GM18517 (cell line): ENCODE measurements around the gene TAF6.
A peak's percentile ranks its signal among the peaks of the same experiment; 100 is the strongest.

Source experiments
- ATAC-seq: cut with Tn5 transposase; IDR thresholded peaks from one replicate; pipeline ENCODE4 v1.9.1; 2021; ENCODE audit warnings: mild to moderate bottlenecking, moderate library complexity; ENCODE audit not compliant: unreplicated experiment

The TAF6 gene

DNA sequence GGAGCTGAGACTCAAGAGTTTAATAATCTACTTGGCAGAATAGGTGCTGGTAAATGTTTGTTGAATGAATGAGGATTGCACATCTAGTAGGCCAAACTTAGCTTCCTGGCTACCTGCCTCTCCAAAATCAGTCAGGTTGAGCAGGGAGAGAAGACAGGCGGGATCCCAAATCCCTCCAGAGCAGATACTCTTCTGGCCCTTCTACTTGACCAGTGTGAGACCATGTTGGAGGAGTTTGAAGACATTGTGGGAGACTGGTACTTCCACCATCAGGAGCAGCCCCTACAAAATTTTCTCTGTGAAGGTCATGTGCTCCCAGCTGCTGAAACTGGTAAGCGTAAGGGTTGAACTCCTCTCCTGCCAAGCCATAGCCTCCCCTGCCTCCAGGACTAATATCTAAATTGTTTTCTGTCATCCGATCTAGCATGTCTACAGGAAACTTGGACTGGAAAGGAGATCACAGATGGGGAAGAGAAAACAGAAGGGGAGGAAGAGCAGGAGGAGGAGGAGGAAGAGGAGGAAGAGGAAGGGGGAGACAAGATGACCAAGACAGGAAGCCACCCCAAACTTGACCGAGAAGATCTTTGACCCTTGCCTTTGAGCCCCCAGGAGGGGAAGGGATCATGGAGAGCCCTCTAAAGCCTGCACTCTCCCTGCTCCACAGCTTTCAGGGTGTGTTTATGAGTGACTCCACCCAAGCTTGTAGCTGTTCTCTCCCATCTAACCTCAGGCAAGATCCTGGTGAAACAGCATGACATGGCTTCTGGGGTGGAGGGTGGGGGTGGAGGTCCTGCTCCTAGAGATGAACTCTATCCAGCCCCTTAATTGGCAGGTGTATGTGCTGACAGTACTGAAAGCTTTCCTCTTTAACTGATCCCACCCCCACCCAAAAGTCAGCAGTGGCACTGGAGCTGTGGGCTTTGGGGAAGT, 5.4 kb upstream of the TAF6 start:
- ATAC-seq = no peak

DNA sequence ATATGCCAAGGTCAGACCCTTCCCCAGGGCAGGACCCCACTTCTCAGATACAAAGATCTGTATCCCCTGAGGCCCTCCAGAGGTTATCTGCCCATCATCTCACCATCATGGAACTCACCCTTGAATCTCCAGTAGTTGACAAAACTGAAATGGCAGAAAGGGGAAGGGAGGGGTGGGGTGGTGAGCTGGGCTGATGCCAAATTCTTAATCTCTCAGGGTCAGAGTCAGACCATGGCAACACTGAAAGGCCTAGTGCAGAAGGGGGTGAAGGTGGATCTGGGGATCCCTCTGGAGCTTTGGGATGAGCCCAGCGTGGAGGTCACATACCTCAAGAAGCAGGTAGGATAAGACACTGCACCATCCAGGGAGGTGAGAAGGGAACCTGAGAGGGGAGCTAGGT, 3.4 kb upstream of the TAF6 start:
- ATAC-seq = no peak

DNA sequence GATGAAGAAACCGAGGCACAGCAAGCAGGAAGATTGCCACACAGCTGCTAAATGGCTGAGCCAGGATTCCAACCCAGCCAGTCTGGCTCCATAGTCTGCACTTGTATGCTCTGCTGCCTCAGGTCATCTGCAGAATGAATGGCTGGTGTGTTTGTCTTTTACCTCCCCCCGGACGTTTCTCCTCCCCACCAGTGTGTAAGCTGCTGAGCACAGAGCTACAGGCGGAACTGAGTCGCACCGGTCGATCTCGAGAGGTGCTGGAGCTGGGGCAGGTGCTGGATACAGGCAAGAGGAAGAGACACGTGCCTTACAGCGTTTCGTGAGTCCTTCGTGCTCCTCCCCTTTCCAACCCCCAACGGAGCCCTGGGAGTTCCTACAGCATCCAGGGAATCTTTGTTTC, 2.9 kb upstream of the TAF6 start:
- ATAC-seq = no peak

DNA sequence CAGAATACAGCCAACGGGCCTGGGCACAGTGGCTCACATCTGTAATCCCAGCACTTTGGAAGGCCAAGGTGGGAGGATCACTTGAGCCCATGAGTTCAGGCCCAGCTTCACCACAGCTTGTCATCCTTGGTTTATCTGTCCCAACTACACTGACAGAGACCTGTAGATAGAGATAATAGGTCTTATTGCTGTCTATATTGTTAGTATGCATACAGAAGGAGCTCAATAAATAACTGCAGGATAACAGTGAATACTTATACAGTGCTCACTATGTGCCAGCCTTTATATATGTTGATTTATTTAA, 1.5 kb upstream of the TAF6 start:
- ATAC-seq = no peak

DNA sequence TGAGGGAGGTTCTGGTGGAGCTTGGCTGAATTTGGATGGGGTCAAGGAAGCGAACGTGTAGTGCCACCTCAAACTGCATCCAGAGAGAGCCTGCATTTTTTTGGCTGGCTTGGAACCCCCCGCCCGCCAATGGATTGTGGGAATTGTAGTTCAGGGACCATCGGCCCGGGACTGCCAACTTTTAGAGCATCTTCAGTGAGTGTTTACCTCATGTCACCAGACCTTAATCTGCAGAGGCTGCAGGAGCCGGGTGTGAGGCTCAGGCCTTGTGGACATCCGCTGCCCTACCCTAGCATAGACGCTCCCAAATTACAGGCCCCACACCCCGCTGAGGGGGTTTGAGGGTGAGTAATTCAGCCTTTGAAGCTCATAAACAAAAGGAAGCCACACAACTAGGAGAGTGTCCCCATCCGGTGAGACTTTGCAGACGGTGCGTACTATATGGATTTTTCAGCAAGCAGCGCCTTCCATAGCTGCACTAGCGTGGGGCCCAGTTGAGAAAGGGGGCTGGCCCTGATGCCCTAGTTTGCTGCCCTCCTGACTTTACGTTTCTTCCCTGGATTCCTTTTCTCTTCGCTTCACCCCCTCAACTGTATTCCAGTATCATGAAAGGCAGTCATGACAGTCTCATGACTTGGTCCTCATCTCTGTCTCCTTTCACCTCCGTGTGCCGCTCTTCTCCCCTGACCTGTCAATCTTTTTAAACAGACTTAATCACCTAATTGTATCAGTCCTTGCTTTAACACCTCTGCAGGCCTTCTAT, 993 bp upstream of the TAF6 start:
- peak; percentile 31 for ATAC-seq

DNA sequence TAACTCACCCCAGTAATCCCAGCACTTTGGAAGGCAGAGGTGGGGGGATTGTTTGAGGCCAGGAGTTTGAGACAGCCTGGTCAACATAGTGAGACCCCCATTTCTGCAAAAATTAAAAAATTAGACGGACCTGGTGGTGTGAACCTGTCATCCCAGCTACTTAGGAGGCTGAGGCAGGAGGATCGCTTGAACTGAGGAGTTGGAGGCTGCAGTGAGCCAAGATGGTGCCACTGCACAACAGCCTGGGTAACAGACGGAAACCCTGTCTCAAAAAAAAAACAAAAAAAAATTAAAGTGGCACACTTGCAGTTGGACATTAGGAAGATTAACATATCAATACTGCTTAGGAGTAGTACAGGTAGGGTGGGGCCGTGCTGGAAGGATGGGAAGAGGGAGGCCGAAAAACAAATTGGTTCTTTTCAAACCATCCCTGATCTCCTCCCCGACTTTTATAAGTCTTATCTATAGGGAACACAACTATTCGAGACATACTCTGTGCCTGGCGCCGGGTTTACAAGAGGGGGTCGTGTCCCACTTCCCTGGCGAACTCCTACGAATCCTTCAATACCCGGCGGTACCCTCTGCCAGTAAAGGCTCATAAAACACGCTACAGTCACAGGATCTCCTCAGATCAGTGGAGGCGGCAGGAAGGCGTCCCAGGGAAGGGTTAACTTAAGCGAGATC, 628 bp downstream of the TAF6 start:
- no peak for ATAC-seq

DNA sequence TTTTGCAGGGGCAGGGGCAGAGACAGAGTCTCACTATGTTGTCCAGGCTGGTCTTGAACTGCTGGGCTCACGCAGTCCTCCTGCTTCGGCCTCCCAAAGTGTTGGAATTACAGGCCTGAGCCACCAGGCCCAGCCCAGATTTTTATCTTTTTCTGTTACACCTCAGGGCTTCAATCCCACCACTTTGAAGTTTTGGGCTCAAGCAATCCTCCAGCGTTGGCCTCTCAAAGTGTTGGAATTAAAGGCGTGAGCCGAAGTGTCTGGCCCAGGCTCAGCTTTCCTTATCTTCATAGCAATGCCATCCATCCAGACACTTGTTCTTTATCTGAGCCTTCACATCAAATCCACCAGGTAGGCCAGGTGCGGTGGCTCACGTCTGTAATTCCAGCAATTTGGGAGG, 4.1 kb downstream of the TAF6 start:
- ATAC-seq = no peak

DNA sequence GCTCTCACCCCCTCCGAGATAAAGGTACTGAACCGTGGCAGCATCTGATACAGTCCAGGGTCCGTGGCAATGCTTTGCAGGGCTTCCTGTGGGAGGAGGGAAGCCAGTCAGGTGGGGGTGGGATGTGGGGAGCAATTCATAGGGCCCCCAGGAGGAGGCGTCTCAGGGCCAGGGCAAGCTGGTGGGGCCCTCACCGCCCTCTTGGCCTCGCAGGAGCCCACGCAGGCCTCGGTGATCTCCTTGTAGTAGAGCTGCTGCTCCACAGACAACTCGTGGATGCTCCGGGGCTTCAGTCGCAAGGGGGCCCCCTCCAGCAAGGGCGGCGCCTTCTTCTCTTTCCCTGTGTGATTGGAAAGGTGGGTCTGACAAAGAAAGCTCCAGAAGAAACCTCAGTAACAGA, 7.2 kb downstream of the TAF6 start:
- no peak for ATAC-seq

DNA sequence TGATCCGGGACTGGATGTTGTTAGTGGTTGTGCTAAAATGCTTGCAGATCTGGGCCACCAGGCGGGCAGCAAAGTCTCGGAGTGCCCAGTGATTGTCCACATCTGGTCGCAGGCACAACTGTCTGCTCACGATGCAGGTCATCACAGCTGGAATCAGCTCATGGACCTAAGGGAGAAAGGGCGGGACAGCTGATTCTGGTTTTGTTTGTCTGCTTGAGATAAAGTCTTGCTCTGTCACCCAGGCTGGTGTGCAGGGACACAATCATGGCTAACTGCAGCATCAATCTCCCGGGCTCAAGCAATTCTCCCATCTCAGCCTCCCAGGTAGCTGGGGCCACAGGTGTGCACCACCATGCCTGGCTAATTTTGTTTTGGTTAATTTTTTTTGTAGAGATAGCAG, 8.0 kb downstream of the TAF6 start:
- no peak for ATAC-seq

DNA sequence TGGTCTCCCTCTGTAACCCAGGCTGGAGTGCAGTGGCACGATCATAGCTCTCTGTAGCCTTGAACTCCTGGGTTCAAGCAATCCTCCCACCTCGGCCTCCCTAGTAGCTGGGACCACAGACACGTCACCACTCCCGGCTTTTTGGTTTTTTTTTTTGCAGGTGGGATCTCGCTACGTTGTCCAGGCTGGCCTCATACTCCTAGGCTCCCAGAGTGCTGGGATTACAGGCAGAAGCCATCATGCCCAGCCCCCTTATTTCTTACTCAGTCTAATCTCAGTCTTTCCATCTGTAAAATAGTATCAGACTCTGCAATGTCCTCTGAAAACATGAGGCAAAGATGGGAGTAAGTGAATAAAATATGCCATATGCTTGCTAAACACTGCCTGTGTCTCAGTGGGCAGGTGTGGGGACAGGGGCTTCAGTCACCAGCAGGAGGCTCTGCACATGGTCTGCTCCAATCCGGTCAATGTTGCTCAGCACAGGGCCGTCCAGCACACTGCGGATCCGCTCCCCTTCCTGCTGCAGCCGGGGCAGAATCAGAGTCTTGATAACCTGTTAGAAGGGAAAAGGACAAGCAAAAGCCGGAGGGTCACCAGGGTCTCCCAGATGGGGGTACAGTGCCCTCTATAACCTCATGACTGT, 9.5 kb downstream of the TAF6 start:
- ATAC-seq = no peak

DNA sequence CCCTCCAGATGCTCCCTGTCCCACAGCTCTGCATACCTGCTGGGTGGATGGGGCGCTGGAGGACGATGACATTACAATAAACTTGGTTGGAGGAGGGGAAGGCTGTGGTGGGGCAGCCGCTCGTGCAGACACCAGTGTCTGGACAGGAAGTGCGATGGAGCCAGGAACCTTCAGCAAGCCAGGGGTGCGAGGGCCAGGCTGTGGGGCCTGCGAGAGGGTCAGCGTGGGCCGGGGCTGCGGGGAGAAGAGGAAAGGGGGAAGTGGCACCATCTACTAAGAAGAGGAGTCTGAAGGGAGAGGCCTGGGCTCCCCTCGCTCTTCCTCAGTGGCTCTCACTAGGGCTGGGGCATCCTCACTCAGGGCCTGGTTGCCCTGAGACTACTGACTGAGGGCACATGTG, 11.3 kb downstream of the TAF6 start:
- ATAC-seq = no peak

DNA sequence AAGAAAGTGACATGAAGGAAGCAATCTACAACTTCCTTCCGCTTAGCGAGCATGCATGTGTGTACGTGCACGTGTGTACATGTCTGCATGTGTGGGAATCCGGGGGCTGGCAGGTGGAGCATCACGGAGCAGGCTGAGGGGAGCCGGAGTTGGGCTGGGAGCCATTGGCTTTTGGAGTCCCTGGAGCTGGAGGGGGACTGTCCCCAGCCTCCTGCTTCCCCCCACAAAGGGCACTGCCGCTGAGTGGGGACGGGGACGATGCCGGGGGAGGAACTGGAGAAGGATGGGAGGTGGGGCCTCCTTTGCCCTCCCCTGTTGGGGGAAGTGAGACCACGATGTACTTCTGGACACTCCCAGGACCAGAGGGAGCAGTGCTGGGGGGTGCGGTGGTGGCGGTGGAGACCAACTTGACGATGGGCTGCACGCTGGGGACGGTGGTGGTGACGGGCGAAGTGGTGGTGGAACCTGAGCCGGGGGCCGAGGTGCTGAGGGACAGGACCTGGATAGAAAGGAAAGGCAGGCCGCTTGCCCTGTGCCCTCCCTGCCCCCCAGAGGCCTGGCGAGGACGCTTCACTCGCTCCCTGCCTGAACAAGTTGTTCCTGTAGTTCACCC, 11.9 kb downstream of the TAF6 start:
- ATAC-seq = no peak

DNA sequence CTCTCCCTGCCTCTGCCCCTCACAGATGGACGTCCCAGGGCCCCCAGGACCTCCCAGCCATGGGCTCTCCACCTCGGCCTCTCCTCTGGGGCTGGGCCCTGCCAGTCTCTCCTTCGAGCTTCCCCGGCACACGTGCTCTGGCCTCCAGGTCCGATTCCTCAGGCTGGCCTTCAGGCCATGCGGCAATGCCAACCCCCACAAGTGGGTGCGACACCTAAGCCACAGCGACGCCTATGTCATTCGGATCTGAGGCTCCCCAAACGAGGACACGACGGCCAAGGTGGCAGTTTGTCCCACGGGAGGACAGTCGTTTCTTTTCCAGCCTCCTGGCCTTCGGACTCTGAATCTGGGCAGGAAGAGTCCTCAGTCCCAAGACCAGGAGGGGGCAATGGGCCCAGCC, 12.5 kb downstream of the TAF6 start:
- ATAC-seq = no peak

DNA sequence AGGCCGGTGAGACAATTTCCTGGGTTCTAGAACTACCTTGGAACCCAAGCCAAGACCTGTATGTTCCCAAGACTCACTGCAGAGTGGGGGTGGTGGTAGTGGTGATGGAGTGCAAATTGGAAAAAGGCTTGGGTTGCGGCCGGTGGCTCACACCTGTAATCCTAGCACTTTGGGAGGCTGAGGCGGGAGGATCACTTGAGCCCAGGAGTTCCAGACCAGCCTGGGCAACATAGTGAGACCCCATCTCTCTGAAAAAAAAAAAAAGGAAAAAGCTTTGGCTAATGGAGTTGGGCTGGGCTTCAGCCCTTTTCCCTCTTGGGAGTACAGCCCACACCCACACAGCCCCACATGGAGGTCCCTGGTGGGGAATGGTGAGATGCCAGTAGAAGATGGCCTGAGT, 13.6 kb downstream of the TAF6 start:
- no peak for ATAC-seq

DNA sequence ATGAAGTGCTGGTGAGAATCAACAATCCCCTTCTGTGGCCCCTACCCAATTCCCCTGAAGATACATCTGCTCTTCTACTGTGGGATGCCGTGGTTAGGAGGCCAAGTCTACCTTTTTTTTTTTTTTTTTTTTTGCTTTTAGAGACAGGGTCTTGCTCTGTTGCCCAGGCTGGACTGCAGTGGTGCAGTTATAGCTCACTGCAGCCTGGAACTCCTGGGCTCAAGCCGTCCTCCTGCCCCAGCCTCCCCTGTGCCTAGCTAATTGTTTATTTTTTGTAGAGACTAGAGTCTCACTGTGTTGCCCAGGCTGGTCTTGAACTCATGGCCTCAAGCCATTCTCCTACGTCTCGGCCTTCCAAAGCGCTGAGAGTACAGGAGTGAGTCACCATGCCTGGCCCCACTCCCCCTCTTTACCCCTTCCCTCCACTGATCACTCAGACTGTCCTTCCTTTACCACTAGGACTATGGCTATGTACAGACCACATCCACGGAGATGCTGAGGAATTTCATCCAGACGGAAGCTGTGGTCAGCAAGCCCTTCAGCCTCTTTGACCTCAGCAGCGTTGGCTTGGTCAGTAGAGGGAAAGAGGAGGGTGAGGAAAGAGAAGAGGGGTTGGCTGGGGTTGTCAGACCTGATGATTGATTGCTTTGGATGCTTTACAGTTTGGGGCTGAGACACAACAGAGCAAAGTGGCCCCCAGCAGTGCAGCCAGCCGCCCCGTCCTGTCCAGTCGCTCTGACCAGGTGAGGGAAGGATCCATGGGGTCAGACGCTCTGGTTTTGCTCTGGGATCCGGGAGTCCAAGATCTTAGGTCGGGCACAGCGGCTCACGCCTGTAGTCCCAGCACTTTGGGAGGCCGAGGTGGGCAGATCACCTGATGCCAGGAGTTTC, 16.0 kb downstream of the TAF6 start:
- no peak for ATAC-seq

DNA sequence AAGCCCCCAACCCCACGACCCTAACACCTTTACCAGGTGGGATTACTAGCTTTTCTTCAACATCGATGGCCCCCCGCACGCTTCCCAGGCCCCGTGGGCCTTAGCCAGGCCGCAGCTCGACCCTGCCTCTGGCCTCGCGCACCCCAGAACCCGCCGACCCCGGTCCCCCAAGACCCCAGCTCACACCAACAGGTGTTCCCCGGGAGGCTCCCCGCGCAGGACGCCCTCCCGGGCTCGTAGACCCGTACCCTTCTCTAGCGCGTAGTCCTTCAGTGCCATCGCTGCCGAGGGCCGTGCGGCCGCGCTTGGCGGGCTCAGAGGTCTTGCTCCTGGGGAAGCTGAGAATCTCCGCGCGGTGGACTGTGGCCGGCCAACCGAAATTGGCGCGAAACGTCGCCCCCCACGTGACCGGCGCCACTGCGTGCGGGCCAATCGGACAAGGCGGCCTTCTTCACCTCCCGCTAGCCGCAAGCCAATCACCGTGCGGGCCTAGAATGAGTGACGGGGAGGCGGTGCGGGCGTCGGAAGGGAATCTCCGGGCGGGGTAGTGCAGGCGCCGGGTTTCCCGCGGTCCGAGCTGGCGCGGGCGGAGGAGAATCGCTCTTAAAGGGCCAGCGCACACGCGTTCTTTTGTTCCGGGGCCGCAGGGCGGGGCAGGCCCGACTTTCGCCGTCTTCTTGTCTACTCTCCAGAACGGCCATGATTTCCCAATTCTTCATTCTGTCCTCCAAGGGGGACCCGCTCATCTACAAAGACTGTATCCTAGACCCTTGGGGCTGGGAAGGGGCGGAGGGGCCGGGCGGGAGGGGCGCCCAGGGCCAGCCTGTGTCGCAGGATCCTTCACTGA, 17.9 kb downstream of the TAF6 start, which contains the start of the genes AP4M1 and MCM7:
TSS of gene AP4M1 (plus strand) at position 628 of the 847 bp plus-strand sequence. CDS start at position 700, 72 bp downstream.
TSS of gene MCM7 (minus strand) at position 382 of the 847 bp plus-strand sequence. CDS start at position 279, 103 bp downstream.
- ATAC-seq = peak; percentile 78

DNA sequence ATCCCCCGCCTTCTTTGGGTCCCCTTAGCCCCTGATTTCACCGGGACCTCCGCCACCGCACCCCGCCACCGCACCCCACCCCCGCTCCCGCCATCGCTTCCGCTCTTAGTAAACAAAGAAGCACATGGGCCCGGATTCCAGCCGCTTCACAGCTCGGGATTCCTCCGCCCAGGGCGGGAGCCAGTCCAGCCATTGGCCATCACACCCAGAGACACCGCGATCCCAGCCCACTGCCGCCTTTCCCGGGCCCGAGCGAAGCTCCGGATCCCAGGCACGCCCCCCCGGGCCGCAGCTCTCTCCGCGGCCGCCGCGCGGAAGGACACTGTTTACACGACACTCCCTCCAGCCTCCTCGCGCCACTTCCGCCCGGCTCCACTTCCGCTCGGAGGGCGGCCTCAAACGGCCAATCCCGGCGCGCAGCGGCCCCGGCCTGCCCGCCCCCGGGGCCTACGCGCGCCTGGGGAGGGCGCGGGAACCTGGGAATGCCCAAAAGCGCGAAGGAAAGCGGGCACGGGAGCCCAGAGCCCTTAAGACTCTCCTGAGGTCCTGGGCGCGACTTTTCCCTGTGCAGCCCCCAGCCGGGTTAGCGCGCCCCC, 18.6 kb downstream of the TAF6 start:
- peak; percentile 51 for ATAC-seq

DNA sequence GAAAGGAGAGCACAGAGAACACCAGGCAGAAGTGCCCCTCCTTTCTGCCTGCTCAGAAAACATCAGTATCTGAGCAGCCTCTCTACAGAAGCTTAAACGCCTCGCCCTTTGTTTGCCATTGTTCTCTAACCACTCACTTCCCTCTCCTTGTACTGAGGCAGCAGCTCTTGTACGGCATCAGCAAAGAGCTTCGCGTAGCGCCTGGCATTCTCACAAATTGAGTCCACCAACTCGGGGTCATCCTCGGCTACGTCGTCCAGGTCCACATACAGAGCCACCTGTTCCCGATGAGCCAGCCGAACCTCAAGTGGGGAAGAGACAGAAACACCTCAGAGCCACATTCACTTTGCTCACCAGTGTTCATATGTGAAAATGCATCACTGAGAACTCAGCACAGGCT, 19.7 kb downstream of the TAF6 start:
- ATAC-seq = no peak
